HG02678 (cell line): ENCODE results near the gene SPATA31C1.
"Not testable (repeated sequence)": the region's sequence is repeated elsewhere in the genome, so short reads cannot be mapped to it uniquely, and the experiment has no call there.

Source experiments
- ATAC-seq: cut with Tn5 transposase; IDR thresholded peaks from one replicate; pipeline ENCODE4 v1.9.1; 2021; ENCODE audit warnings: mild to moderate bottlenecking, moderate library complexity; ENCODE audit not compliant: unreplicated experiment

The SPATA31C1 gene

DNA sequence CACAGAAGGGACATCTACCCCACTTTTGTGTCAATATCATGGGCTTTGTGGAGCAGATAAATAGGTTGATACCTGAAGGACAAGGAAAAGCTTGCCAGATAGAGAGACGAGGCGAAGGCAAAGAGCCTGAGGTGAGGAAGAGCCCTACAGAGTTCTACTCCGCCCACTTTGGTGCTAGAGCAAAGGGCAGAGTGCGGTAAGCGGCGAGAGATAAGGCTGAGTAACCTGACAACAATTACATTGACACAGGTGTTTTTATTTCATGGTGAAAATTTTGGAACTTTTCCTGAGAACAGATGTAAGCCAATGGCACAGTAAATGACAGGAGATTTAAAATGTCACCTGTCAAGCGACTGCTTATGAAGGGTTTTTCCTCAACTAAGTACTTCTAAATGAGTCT, 16.7 kb downstream of the SPATA31C1 start:
- ATAC-seq = not testable (repeated sequence)

DNA sequence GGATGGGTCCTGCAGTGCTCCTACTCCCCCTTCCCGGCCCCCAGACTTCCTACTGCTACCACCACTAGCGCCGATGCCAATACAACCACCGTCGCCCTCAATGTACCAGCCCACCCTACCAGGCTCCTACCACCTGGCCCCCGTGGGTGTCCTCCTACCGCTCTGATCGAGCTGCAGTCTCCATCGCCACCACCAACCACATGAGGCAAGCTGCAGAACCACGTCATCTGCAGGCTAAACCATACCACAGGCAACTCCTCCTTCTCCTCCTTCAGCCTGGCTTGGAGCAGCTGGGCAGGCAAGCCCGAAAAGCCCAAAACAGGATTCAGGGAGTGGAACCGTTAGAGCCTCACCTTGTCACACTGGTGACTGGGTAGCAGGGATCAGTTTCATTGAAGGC, 19.6 kb downstream of the SPATA31C1 start:
- ATAC-seq = not testable (repeated sequence)

DNA sequence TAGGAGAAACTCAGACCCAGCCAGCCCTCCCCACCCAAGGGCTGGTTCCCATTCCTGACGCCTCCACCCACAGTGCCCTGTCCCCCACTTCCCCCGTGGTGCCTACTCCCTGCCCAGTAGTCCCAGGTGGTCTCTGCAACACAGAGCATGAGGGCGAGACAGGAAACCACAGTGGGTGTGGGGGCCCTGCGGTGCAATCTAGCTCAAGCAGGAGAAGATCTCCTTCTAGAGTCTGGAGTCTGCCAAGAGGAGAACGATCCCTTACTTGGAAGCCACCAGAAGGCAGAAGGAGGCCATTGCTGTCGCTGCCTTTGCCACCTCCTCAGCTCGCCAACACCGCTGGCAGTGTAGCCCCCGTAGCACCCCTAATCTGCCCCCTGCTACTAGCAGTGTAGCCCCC, 20.2 kb downstream of the SPATA31C1 start:
- not testable (repeated sequence) for ATAC-seq

DNA sequence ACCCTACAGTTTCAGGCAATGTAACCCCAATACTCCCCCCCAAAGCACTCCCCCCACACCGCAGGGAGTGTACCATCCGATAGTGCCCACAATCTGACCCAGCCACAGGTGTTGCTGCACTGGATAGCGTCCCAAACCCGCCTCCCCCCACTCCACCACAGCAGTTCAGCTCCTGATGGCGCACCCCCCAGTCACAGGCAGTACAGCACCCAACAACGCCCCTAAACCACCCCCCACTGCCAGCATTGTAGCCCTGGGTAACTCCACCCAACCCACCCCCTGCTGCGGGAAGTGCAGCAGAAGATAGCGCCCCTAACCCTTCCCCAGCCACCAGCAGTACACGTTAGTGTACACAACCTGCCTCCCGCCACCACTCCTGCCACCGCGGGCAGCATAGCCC, 20.6 kb downstream of the SPATA31C1 start:
- not testable (repeated sequence) for ATAC-seq

DNA sequence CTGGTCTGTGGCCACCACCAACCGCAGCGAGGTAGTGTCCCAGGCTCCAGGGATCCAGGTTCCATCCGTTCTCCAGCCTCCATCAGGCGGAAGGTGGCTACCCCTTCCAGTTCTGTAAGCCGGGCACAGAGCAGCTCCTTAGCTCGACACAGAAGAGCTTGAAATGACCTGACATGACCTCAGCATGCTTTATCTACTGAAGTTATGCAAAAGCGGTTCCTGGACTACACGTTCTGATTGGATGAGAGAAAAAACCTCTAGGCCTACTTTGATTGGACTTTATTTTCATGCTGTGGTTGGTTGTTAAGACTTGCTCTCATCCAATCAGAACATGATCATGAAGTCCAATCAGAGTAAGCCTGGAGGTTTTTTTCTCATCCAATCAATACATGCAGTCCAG, 21.3 kb downstream of the SPATA31C1 start:
- not testable (repeated sequence) for ATAC-seq

DNA sequence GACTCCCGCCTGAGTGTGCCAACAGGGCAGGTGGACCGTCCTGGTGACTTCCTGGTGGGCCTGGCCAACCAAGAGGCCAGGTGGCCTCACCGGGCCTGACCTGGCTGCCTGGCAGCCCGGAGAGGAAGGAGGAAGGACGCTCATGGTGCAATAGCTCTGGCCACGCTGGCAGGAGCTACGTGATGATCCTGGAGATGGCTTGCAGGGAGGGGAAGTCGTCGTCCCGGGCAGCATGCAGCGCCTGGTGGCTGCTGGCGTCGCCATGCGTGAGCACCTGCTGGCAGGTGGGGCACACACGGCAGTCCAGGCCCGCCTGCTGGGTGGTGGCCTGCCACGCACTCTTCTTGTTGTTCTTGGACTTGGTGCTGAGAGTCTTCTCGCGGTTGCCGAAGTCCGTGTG, 26.3 kb downstream of the SPATA31C1 start:
- no peak for ATAC-seq

DNA sequence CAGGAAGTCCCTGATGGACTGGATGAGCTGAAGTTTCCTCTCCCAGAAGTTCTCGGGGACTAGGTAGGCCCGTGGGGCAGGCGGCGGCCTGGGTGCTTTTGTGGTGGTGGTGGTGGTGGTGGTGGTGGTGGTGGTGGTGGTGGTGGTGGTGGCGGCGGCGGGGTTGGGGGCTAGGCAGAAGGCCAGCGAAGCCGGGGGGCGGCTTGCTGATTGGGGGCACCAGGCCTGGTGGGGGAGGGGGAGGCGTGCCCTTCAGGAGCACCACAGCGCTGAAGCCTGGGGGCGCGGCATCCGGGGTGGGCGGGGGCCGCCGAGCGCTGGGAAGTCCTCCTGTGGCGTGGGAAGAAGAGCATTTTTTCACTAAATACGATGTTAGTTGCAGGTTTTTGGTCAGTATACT, 26.9 kb downstream of the SPATA31C1 start:
- ATAC-seq = no peak

DNA sequence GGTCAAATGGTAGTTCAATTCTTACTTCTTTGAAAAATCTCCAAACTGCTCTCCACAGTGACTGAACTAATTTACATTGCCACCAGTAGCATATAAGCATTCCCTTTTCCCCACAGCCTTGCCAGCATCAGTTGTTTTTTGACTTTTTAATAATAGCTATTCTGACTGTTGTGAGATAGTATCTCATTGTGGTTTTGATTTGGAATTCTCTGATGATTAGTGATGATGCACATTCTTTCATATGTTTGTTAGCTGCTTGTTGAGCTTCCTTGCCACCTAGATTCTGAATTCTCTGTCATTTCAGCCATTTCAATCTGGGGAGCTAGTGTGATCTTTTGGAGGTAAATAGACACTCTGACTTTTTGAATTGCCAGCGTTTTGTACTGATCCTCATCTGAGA, 32.5 kb downstream of the SPATA31C1 start:
- ATAC-seq = no peak

DNA sequence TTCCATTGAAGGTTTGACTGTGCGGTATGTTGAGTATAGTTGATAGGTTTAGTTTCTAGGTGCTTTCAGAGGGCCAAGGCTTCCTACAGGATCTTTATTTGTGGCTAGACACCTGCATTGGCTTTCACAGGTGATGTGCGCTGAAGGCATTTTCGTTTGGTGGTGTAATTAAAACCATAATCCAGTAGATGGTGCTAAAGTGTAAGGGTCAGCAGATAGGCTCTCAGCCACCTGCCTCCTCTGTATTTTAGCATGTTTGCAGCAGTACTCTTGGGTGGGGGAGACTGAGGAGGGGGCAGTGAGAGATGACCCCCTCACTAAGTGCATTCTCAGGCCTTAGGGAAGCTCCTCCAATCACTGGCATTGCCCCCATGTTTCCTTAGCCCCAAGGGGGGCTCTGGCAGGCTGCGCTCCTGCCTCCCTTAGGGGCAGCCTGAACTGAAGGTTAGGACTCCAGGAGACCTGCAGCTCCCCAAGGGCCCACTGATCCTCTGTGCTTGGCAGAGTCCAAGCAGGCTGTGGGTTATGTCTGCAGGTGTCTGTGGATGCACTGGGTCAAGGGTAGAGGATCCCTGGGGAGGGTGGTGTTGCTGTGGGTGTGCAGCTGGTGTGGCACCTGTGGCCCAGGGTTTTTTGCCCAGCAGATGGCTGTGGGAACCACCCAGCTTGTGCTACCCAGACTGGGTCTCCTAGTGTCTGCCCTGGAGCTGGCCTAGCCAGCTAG, 33.2 kb downstream of the SPATA31C1 start:
- no peak for ATAC-seq

DNA sequence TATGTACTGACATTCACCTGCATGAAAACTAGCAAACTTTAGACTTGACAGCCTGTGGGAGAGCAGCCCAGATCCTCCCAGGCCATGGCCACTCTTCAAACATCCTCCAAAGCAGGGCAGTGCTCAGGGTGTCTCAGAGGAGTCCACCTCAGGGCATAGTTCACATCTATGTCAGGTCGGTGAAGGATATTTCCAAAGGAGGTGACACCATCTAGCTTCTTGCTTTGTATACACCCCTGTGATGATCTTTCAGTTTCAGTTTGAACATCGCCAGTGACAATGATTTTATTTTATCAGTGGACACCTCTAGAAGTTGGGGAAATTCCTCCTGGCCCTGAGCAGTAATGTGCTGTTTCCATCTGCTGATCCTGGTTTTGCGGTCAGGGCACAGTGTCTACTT, 36.5 kb downstream of the SPATA31C1 start:
- no peak for ATAC-seq

DNA sequence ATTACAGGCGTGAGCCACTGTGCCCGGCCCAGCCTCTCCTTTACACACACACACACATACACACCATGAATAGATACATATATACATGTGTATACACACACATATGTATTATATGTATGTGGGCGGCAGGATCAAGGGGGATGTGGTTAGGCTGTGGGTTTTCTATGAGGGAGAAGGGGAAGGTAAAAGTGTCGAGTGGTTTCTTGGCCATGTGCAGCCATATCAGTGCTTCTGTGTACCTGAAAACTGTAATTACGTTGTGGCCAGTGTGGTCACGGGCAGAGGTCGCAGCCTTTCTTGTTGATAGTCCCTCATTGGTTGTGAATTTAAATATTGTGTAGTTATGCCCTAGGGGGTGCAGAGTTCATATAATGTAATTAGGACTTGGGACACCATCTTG, 40.1 kb downstream of the SPATA31C1 start:
- no peak for ATAC-seq

DNA sequence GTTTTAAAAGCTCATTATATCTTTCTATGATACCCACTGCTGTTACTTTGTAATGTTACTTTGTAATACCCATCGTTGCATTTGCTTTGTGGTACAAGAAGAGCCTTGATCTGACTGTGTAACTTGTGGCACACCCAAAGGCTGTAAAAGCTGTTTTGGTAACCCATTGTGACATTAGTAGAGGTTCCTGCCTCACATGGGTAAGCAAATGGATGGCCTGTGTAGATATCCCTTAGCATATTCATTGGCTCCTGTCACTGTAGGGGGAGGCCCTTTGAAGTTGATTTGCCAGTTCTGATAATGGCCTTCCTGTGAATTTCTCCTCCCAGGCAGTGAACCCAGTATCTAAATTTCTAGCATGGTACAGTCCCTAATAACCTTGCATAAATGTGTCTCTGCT, 40.8 kb downstream of the SPATA31C1 start:
- ATAC-seq = no peak

DNA sequence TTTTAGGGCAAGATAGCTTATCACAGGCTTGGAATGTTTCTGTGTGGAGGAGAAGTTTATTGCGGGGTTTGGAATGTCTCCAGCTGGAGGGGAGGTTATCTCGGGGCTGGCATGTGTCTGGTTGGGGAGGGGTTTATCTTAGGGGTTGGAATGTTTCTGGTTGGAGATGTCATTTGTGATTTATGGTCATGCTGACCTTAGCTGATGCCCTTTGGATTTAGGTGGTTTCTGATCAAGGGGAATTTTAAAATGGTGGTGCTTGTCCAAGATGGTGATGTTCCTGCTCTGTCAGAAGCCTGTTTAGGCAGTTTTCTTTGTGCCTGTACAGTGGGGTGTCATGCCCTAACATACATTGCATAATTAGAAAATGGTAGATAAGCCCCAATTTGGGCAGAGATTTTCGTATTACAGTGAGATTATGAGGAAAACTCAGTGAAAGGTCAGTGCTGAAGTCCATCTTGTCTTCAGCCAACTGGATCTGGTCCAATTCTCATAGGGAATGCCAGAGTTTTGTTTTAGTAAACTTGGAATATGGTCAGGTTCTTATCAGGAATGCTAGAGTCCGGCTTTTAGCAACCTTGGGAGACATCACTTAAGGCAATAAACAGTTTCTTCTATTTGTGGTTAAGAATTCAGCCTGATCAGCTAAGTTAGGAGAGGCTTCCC, 42.3 kb downstream of the SPATA31C1 start:
- ATAC-seq = no peak

DNA sequence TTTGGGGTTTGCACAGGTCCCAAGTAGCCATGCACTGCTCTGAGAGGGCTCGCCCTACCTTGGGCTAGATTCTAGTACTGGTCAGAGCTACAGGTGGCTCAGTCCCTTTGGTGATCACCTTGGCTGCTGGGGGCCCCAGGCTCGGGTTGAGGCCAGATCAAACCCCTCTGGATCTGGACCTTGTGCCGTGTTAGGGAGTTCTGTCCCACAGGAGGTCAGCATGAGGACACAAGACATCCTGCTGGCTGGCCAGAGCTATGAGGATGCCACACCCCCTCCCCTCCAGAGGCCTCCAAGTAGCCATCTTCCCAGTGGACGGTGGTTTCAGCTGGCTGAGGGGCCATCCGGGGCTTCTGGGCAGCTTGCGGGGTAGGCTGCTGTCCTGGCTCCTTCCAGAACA, 46.0 kb downstream of the SPATA31C1 start:
- ATAC-seq = no peak

DNA sequence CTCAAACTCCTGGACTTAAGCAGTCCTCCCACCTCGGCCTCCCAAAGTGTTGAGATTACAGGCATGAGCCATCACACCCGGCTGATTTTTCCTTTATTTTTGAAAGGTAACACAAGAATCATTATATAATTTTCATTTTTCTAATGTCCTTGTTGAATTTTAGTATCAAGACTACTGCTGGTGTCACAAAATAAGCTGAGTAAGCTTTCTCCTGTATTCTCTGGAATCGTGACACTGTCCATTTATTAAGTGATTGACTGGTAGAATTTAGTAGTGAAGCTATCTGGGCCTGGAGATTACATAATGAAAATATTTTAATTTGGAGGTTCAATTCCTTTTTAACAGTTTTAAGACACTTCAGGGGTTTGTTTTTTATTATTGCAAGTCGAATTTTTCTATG, 47.1 kb downstream of the SPATA31C1 start:
- no peak for ATAC-seq

DNA sequence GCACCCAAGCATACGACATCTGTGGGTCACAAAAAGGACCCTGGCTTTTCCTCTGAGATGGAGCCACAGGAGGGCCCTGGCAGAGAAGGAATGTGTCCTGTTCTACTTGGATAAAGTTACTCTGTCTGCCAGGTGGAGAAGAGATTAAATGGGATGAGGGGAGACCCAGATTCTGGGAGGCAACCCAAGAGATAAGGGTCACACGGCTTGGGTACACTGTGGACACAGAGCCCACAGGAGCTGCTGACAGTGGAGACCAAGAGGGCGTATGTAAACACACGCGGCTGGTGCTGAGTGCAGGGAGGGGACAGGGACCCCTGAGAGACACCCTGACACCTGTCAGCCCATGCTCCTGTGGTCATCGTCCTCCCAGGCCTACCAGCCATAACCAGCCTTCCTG, 50.4 kb downstream of the SPATA31C1 start:
- no peak for ATAC-seq

DNA sequence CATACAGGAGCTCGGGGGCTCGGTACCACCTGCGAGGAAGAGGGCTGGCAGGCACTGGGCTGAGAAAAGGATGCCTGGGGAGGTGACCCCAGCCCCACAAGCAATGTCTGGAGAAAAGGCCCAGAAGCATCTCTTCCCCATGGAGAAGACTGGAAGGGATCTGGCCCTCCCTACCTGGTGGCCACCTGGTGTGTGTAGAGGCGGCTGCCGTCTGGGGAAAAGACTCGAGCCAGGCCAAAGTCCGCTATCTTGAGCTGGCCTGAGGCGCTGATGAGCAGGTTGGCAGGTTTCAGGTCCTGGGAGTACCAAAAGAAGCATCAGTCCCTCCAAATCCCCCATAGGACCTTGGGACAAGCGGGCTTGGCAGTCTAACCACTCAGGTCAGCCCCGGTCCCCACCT, 52.8 kb downstream of the SPATA31C1 start:
- ATAC-seq = no peak

DNA sequence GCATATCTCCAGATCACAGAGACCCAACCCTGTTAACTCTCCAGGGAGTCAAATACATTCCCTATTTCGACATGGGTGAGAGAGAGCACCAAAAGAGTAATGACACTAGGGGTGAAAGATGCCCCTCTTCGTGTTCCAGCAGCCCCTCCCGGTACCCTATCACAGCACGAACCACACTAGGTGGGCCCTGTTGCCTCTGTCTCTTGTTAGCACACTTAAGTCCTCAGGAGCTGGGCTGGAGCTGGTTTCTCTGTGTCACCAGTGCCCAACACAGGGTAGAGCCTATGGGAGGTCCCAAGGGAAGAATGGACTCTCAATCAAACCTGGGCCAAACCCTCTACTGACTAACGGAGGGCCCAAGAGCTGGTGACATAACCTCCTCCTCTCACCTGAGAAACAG, 55.4 kb downstream of the SPATA31C1 start:
- ATAC-seq = no peak
